Ishikawa (cell line): Measurements from ENCODE around the gene TRPC4AP.

Experiments used
- CEBPB ChIP-seq: IDR thresholded peaks from 2 replicates; pipeline ENCODE4 v1.6.1; 2012
- EP300 ChIP-seq: IDR thresholded peaks from 2 replicates; pipeline ENCODE4 v1.6.1; 2012; ENCODE audit warnings: borderline replicate concordance
- NFIC ChIP-seq: IDR thresholded peaks from 2 replicates; pipeline ENCODE4 v1.6.1; 2012
- RAD21 ChIP-seq: IDR thresholded peaks from 2 replicates; pipeline ENCODE4 v1.6.1; 2012; ENCODE audit warnings: low read depth
- TAF1 ChIP-seq: IDR thresholded peaks from 2 replicates; pipeline ENCODE4 v1.6.1; 2012; ENCODE audit warnings: low read depth, mild to moderate bottlenecking
- TCF12 ChIP-seq: IDR thresholded peaks from 2 replicates; pipeline ENCODE4 v1.6.1; 2012; ENCODE audit warnings: low read depth
- TEAD4 ChIP-seq: IDR thresholded peaks from 2 replicates; pipeline ENCODE4 v1.6.1; 2012
- YY1 ChIP-seq: IDR thresholded peaks from 2 replicates; pipeline ENCODE4 v1.6.1; 2012; ENCODE audit warnings: low read depth
- ZBTB7A ChIP-seq: IDR thresholded peaks from 2 replicates; pipeline ENCODE4 v1.6.1; 2012; ENCODE audit warnings: low read depth
- TF ChIP-seq, protein P1 (sequence below): IDR thresholded peaks from 2 replicates; pipeline ENCODE4 v1.6.1; 2012; ENCODE audit warnings: low read depth, mild to moderate bottlenecking
- TF ChIP-seq, protein P2 (sequence below): IDR thresholded peaks from 2 replicates; pipeline ENCODE4 v1.6.1; 2012
- TF ChIP-seq, protein P3 (sequence below): IDR thresholded peaks from 2 replicates; pipeline ENCODE4 v1.6.1; 2012

GRCh38 chr20:35017099-35017835, 75.3 kb downstream of the TRPC4AP start:
- TF ChIP-seq TEAD4 (no peak), EP300 (no peak), NFIC (no peak), ZBTB7A (no peak), YY1 (no peak), CEBPB (no peak), RAD21 (no peak), TAF1 (no peak), TCF12 (no peak)
- TF ChIP-seq, protein P1, sequence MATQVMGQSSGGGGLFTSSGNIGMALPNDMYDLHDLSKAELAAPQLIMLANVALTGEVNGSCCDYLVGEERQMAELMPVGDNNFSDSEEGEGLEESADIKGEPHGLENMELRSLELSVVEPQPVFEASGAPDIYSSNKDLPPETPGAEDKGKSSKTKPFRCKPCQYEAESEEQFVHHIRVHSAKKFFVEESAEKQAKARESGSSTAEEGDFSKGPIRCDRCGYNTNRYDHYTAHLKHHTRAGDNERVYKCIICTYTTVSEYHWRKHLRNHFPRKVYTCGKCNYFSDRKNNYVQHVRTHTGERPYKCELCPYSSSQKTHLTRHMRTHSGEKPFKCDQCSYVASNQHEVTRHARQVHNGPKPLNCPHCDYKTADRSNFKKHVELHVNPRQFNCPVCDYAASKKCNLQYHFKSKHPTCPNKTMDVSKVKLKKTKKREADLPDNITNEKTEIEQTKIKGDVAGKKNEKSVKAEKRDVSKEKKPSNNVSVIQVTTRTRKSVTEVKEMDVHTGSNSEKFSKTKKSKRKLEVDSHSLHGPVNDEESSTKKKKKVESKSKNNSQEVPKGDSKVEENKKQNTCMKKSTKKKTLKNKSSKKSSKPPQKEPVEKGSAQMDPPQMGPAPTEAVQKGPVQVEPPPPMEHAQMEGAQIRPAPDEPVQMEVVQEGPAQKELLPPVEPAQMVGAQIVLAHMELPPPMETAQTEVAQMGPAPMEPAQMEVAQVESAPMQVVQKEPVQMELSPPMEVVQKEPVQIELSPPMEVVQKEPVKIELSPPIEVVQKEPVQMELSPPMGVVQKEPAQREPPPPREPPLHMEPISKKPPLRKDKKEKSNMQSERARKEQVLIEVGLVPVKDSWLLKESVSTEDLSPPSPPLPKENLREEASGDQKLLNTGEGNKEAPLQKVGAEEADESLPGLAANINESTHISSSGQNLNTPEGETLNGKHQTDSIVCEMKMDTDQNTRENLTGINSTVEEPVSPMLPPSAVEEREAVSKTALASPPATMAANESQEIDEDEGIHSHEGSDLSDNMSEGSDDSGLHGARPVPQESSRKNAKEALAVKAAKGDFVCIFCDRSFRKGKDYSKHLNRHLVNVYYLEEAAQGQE, result no peak
- TF ChIP-seq, protein P2, sequence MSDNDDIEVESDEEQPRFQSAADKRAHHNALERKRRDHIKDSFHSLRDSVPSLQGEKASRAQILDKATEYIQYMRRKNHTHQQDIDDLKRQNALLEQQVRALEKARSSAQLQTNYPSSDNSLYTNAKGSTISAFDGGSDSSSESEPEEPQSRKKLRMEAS, result no peak
- TF ChIP-seq, protein P3, sequence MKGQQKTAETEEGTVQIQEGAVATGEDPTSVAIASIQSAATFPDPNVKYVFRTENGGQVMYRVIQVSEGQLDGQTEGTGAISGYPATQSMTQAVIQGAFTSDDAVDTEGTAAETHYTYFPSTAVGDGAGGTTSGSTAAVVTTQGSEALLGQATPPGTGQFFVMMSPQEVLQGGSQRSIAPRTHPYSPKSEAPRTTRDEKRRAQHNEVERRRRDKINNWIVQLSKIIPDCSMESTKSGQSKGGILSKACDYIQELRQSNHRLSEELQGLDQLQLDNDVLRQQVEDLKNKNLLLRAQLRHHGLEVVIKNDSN, result no peak
